Coronary artery (tissue), 2 donors: ENCODE results near the gene CTTNBP2.
"Not testable (repeated sequence)": the region's sequence is repeated elsewhere in the genome, so short reads cannot be mapped to it uniquely, and the experiment has no call there.

Experiments
- DNase-seq: peaks from one replicate; pipeline ENCODE4 v3.0.0-alpha.2; 2017; ENCODE audit warnings: low spot score
- H3K27ac ChIP-seq, 2 donors: fragments of 200-600 bp; sonication (generic); one replicate each; pipeline ENCODE4 v1.5.1; 2016 to 2019
- H3K4me3 ChIP-seq: fragments of 200-600 bp; sonication (generic); 2 replicates; pipeline ENCODE4 v1.5.1; 2016; ENCODE audit warnings: mild to moderate bottlenecking, moderate library complexity
- CTCF ChIP-seq: fragments of 200-600 bp; sonication (generic); IDR thresholded peaks from one replicate; pipeline ENCODE4 v1.5.1; 2019; ENCODE audit warnings: antibody characterized with exemption

The CTTNBP2 gene

GRCh38 chr7:117716707-117717299 is 156.4 kb downstream of the CTTNBP2 start:
- TF ChIP-seq CTCF = no peak
- H3K27ac ChIP-seq = no peak overlapping the region
- DNase-seq = no peak
- H3K4me3 ChIP-seq = no peak overlapping the region

- H3K27ac ChIP-seq = no peak overlapping the region
- TF ChIP-seq CTCF = no peak
- no peak for DNase-seq
- H3K4me3 ChIP-seq = no peak overlapping the region
Observed at GRCh38 chr7:117715784-117716445, 157.3 kb downstream of the CTTNBP2 start.

DNA sequence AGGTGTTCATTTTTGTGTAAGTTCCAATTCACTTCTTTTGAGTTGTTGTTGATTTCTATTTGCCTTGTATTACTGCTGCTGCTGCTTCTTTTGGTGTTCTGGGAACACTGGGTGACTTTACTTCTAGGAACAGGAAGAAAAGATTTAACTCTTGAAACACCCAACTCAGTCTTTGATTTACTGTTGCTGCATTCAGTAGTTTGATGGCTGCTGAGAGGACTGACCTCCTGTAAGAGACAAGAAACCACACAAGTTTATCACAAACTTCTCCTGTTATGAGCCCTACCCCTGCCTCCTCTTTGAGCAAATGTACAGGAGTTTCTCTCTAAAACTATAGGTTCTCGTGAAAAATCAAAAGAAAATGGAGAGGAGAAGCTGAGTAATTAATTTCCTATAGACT is 161.7 kb downstream of the CTTNBP2 start:
- TF ChIP-seq CTCF = no peak
- Histone ChIP-seq H3K4me3 (no peak overlapping the region), H3K27ac (no peak overlapping the region)
- no peak for DNase-seq

- H3K4me3 ChIP-seq, DNase-seq, H3K27ac ChIP-seq: not testable (repeated sequence)
Observed at GRCh38 chr7:117708173-117708572, 165.1 kb downstream of the CTTNBP2 start.

DNA sequence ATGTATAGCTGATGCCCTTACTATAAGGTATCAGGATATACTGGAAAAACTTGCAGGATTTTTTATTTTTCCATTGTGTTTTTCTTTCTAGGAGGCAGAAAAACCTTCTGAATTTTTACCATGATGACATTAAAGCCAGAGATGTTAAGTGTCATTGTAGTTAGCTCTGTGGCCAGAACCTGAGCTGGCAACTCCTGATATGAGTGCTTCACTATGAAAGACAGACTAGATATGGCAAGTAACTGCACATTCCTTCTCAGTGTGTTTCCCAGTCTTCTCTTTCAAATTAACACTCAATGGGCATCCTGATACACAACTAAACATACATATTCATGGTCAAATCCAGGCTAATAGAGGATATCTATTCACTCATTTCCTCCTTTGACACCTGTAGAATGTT is 166.2 kb downstream of the CTTNBP2 start:
- no peak overlapping the region for H3K4me3 ChIP-seq
- no peak for TF ChIP-seq CTCF

DNA sequence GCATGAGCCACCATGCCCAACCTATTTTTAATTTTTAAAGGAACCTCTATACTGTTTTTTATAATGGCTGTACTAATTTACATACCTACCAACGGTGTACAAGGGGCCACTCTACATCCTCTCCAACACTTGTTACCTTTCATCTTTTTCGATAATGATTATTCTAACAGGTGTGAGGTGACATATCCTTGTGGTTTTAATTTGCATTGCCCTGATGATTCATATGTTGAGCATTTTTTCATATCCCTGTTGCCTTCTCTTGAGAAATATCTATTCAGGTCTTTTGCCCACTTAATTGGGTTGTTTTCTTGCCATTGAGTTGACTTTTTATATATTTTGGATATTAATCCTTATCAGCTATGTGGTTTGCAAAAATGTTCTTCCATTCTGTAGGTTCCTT is 167.0 kb downstream of the CTTNBP2 start:
- Histone ChIP-seq H3K4me3 (no peak overlapping the region), H3K27ac (no peak overlapping the region)
- no peak for DNase-seq
- no peak for TF ChIP-seq CTCF

More for the DNA sequence above, 166.2 kb downstream of the CTTNBP2 start:
- no peak for DNase-seq
- no peak overlapping the region for H3K27ac ChIP-seq

GRCh38 chr7:117705630-117706029 is 167.6 kb downstream of the CTTNBP2 start:
- Histone ChIP-seq H3K27ac (no peak overlapping the region), H3K4me3 (no peak overlapping the region)
- TF ChIP-seq CTCF = no peak
- DNase-seq = no peak
